NT2/D1 (cell line): ENCODE measurements around the gene SLC4A4.
A peak's percentile ranks its signal among the peaks of the same experiment; 100 is the strongest.

Experiments used
- DNase-seq: peaks from one replicate; pipeline ENCODE4 v3.0.0-alpha.2; 2011; ENCODE audit warnings: low read depth, low spot score
- H3K27me3 ChIP-seq: 2 replicates; pipeline ENCODE4 v1.6.0; 2011; ENCODE audit warnings: mild to moderate bottlenecking; ENCODE audit not compliant: insufficient read length, insufficient read depth
- H3K36me3 ChIP-seq: 2 replicates; pipeline ENCODE4 v1.6.1; 2011; ENCODE audit warnings: mild to moderate bottlenecking, low read length, mixed read lengths; ENCODE audit not compliant: insufficient read depth, insufficient read length
- H3K4me1 ChIP-seq: 2 replicates; pipeline ENCODE4 v1.5.1; 2011; ENCODE audit not compliant: insufficient read depth, insufficient read length
- H3K4me3 ChIP-seq: 2 replicates; pipeline ENCODE4 v1.5.1; 2011; ENCODE audit warnings: low read depth; ENCODE audit not compliant: insufficient read length
- H3K9ac ChIP-seq: 2 replicates; pipeline ENCODE4 v1.6.0; 2011; ENCODE audit warnings: low read depth; ENCODE audit not compliant: insufficient read length
- H3K9me3 ChIP-seq: 2 replicates; pipeline ENCODE4 v1.5.1; 2011; ENCODE audit warnings: mild to moderate bottlenecking, low read length; ENCODE audit not compliant: insufficient read depth
- SUZ12 ChIP-seq: IDR thresholded peaks from 2 replicates; pipeline ENCODE4 v1.6.1; 2011; ENCODE audit not compliant: insufficient read length, insufficient read depth; ENCODE audit errors: extremely low read depth
- YY1 ChIP-seq: IDR thresholded peaks from 2 replicates; pipeline ENCODE4 v1.6.1; 2011; ENCODE audit not compliant: insufficient read length, insufficient read depth
- ZNF274 ChIP-seq: IDR thresholded peaks from 2 replicates; pipeline ENCODE4 v1.6.1; 2011; ENCODE audit warnings: mild to moderate bottlenecking, low read depth, low read length

SLC4A4 gene

GRCh38 chr4:71571346-71571745 is 232.5 kb downstream of the SLC4A4 start:
- no peaks in the 10 kb centered on the region for H3K4me1 ChIP-seq
- no peak overlapping the region for H3K4me3 ChIP-seq
- no peaks in the 10 kb centered on the region for H3K36me3 ChIP-seq
- no peaks in the 10 kb centered on the region for H3K9me3 ChIP-seq
- no peaks in the 10 kb centered on the region for H3K27me3 ChIP-seq
- TF ChIP-seq SUZ12 (no peak), ZNF274 (no peak), YY1 (no peak)
- no peak overlapping the region for H3K9ac ChIP-seq
- no peak for DNase-seq

- Histone ChIP-seq H3K27me3 (no peaks in the 10 kb centered on the region), H3K9ac (no peak overlapping the region), H3K4me1 (no peaks in the 10 kb centered on the region), H3K36me3 (no peaks in the 10 kb centered on the region), H3K4me3 (no peak overlapping the region), H3K9me3 (no peaks in the 10 kb centered on the region)
- TF ChIP-seq YY1 (no peak), SUZ12 (no peak), ZNF274 (no peak)
- no peak for DNase-seq
Observed at GRCh38 chr4:71583971-71584370, 245.2 kb downstream of the SLC4A4 start.

- H3K4me1 ChIP-seq: no peaks in the 10 kb centered on the region
- H3K9me3 ChIP-seq: no peaks in the 10 kb centered on the region
- no peak overlapping the region for H3K4me3 ChIP-seq
- H3K27me3 ChIP-seq: no peaks in the 10 kb centered on the region
- no peak for DNase-seq
- H3K36me3 ChIP-seq: no peaks in the 10 kb centered on the region
- H3K9ac ChIP-seq: no peak overlapping the region
- TF ChIP-seq YY1 (no peak), SUZ12 (no peak), ZNF274 (no peak)
Observed at GRCh38 chr4:71584585-71584984, 245.8 kb downstream of the SLC4A4 start.

DNA sequence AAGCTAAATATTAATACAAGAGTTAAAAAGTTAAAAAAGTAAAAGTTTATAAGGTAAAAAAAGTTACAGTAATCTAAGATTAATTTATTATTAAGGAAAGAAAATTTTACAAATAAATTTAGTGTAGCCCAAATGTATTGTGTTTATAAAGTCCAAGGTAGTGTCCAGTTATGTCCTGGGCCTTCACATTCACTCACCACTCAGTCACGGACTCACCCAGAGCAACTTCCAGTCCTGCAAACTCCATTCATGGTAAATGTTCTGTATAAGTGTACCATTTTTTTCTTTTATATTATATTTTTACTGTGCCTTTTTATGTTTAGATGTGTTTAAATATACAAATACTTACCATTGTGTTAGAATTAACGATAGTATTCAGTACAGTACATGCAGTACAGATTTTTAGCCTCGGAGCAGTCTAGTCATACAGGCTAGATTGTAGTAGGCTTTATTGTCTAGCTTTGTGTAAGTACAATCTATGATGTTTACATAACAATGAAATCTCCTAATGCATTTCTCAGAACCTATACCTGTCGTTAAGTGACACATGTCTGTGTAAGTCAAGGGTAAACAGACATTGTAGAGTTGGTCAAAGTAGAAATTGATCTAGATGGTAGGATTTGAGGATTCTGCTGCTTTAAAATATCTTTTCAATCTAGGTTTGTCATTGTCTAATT is 247.4 kb downstream of the SLC4A4 start:
- no peaks in the 10 kb centered on the region for H3K9me3 ChIP-seq
- no peaks in the 10 kb centered on the region for H3K4me1 ChIP-seq
- H3K27me3 ChIP-seq: no peaks in the 10 kb centered on the region
- no peak overlapping the region for H3K9ac ChIP-seq
- no peaks in the 10 kb centered on the region for H3K36me3 ChIP-seq
- TF ChIP-seq ZNF274: no peak
- TF ChIP-seq YY1: no peak
- no peak for TF ChIP-seq SUZ12
- no peak overlapping the region for H3K4me3 ChIP-seq
- no peak for DNase-seq

GRCh38 chr4:71587995-71588394 is 249.2 kb downstream of the SLC4A4 start:
- Histone ChIP-seq H3K9ac (no peak overlapping the region), H3K27me3 (no peaks in the 10 kb centered on the region), H3K4me1 (no peaks in the 10 kb centered on the region), H3K4me3 (no peak overlapping the region), H3K9me3 (no peaks in the 10 kb centered on the region), H3K36me3 (no peaks in the 10 kb centered on the region)
- TF ChIP-seq YY1 (no peak), SUZ12 (no peak), ZNF274 (no peak)
- no peak for DNase-seq

DNA sequence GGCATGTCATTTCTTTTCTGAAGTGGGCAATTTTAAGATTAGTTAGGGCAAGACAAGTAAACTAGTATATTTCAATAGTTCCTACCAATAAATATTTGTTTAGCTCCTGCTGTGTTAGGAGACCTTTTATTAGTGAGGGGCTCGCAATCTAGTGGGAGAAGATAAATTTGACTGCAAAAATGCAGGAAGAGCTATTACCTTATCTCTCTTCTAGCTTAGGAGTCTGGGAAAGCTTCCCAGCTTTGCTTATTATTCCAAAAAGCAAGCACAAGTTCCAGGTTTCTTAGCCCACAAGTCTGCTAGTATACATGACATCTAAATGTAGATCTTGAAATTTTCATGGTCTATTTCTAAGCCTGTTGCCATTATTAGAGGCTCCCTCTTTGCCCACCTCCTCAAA is 254.0 kb downstream of the SLC4A4 start:
- Histone ChIP-seq H3K36me3 (no peaks in the 10 kb centered on the region), H3K9ac (no peak overlapping the region), H3K9me3 (no peaks in the 10 kb centered on the region), H3K4me1 (no peaks in the 10 kb centered on the region), H3K27me3 (no peaks in the 10 kb centered on the region), H3K4me3 (no peak overlapping the region)
- TF ChIP-seq SUZ12: no peak
- TF ChIP-seq ZNF274: no peak
- no peak for TF ChIP-seq YY1
- no peak for DNase-seq

GRCh38 chr4:71593311-71593710 is 254.5 kb downstream of the SLC4A4 start:
- H3K27me3 ChIP-seq: no peaks in the 10 kb centered on the region
- no peaks in the 10 kb centered on the region for H3K4me1 ChIP-seq
- DNase-seq: peak; percentile 57

More at GRCh38 chr4:71593311-71593710, 254.5 kb downstream of the SLC4A4 start:
- no peaks in the 10 kb centered on the region for H3K36me3 ChIP-seq
- TF ChIP-seq ZNF274 (no peak), YY1 (no peak), SUZ12 (no peak)
- H3K9me3 ChIP-seq: no peaks in the 10 kb centered on the region
- no peak overlapping the region for H3K4me3 ChIP-seq
- no peak overlapping the region for H3K9ac ChIP-seq
